Stimulated activated CD4-positive, alpha-beta T cell treated with anti-CD3 and anti-CD28 coated beads, Interleukin-12 subunit alpha, Interleukin-12 subunit beta, amount 100 ng/mL, for 24 hours (primary cell): ENCODE results near the gene FCER1G.

Source experiments
- DNase-seq, 2 experiments: peaks; one replicate each; pipeline ENCODE4 v3.0.0-alpha.2; 2020; ENCODE audit warnings: low read depth in 2 of 2

FCER1G gene

GRCh38 chr1:161215076-161215475, at the start of gene FCER1G:
TSS of gene FCER1G (plus strand) at chr1:161215295. CDS start at chr1:161215322, 27 bp downstream.
- no peak for DNase-seq

DNA sequence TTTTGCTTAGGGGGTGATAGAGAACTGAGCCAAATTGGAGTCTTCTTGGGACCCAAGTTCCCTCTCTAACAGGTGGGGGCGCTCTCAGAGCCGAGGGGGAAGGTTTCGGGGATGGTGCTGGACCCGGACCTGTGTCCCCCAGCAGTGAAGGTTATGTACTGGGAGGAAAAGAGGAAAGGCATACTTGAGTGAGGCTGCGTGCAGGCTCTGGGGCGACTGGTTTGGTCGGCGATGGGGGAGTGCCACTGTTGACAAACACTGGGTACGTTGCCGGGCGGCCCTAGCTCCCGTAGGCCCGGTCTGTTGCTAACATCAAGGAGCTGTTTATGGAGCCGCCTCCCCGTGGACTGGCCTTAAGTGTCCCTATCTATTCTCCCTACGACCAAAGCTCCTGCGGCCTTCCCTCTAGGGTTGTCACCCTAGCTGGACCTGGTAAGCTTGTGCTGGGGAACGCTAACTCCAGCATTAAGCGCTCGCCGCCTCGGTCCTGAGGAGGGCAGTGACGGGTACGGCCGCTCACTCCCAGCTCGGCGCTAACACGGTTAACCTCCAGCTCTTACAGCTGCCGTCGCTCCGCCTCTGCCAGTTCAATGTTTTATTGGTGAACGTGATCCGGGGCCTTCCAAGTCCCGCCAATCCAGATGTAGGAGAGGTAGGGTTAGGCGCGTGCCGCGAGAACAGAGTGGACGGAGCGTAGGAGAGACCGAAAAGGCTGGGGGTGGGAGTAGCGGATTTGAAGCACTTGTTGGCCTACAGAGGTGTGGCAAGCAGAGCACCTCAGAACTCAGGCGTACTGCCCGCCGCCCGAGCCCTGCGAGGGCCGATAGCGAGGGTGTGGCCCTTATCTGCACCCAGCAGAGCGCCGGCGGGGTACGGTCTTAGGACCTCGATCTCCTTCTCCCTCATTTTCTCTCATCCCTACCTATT, 49.1 kb upstream of the FCER1G start, which contains the start of gene PPOX:
PPOX (plus strand) TSS at position 685 of the 927 bp plus-strand sequence. CDS start 422 bp downstream, outside the sequence.
- peak; percentile 86 to 88 for DNase-seq

GRCh38 chr1:161166669-161167548, 48.2 kb upstream of the FCER1G start:
- DNase-seq = no peak

DNA sequence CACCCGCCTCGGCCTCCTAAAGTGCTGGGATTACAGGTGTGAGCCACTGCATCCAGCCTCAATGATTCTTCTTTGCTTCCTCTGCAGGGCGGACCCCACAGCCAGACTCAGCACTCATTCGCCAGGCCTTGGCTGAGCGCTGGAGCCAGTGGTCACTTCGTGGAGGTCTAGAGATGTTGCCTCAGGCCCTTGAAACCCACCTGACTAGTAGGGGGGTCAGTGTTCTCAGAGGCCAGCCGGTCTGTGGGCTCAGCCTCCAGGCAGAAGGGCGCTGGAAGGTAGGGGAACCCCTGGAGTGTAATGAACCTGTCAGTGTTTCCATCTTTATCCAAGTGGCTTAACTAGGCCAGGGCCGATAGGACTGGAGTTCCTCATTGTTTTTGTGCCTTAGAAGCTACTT, 46.2 kb upstream of the FCER1G start:
- no peak for DNase-seq

DNA sequence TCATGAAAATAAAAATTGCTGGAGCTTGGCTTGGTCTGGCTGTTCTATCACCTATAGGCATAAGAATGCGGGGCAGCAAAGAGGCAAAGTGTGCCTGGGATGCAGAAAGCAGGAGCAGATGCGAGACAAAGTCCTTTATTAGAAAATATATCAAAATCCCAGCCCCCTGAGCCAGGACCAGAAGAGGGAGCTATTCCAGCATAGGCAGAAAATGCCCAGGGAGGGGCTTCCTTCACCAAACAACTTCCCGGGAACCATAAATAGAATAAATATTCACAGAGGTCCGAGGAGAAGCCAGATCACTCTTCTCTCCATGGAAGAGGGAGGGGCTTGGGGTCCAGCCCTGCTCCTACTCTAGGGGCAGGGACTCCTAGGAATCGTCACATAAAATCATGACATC, 43.9 kb upstream of the FCER1G start:
- DNase-seq = no peak

DNA sequence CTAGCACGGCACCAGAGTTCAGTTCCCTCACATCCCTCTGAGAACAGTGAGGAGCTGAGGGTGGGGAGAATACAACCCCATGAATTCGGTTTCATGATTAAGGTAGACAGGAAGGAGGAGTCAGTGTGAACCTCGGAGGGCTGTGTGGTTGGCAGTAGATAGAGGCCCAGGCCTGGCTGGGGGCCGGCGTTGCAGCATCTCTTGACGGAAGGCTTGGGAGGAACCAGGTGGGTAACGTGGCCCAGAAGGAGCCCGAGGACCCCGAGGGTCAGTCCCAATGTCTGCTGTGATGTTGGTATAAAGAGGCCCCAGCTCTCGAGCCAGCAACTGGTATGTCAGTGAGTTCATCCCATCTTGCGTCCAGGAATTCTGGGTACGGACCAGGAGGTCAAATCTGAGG, 43.4 kb upstream of the FCER1G start:
- no peak for DNase-seq

GRCh38 chr1:161172349-161172748, 42.7 kb upstream of the FCER1G start:
- DNase-seq = no peak

- DNase-seq = no peak
Observed at GRCh38 chr1:161172776-161173376, 42.2 kb upstream of the FCER1G start.

GRCh38 chr1:161173711-161174110, 41.4 kb upstream of the FCER1G start:
- no peak for DNase-seq

GRCh38 chr1:161174911-161175310, 40.2 kb upstream of the FCER1G start:
- DNase-seq = no peak

DNA sequence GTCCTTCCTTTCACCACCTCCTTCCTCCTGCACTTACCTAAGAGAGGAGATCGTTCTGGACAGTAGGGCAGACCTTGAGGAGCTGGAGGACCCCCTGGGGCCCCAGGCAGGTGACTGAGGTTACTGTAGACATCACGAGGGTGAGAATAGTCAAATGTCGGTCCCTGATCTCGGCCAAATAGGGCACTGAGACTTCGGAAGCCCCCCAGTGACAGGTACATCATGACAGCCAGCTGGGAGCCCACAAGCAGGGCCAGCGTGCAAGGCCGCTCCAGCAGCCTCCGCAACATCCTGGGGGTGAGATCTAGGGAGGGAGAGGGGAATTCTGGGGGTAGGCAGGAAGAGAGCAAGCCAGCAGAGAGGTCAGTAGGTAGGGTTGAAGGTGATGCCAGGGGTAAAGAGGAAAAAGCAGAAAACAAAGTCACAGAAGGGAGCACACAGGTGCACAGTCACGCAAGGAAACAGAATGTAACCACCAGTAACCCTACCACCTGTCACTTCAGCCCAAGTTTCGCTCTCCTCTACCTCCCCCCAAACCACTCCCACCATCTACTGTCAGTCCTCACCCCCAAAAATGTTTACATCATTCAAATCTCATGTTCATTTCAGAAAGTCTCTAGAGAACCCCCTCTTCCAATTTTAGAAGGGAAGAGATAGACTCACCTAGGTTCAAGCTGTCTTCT, 39.2 kb upstream of the FCER1G start:
- DNase-seq = no peak

- DNase-seq = no peak
Observed at GRCh38 chr1:161176468-161177111, 38.5 kb upstream of the FCER1G start.

GRCh38 chr1:161177112-161177935, 37.8 kb upstream of the FCER1G start, which contains the start of gene B4GALT3:
TSS of gene B4GALT3 (minus strand) at chr1:161177507. CDS start at chr1:161176060, 1,447 bp downstream.
- DNase-seq = peak; percentile 93 to 98

GRCh38 chr1:161177936-161178244, 37.2 kb upstream of the FCER1G start:
- no peak for DNase-seq

- no peak for DNase-seq
Observed at GRCh38 chr1:161179698-161180097, 35.4 kb upstream of the FCER1G start.

DNA sequence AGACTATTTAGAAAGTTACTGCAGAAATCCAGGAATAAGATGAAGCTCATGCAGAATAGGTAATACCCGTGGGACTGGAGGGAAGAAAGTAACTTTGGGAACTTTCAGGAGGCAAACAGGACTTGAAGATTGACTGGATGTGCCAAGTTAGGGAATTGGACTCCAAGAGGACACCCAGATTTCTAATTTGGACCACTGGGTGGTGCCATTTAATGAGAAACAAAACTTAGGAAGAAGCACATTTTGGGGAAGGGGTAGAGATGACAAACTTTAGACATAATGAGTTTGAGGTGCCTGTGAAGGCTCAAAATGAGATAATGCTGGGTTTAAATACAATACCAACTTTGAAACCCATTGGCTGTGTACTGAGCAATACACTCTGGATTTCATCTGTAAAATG, 34.5 kb upstream of the FCER1G start:
- no peak for DNase-seq

DNA sequence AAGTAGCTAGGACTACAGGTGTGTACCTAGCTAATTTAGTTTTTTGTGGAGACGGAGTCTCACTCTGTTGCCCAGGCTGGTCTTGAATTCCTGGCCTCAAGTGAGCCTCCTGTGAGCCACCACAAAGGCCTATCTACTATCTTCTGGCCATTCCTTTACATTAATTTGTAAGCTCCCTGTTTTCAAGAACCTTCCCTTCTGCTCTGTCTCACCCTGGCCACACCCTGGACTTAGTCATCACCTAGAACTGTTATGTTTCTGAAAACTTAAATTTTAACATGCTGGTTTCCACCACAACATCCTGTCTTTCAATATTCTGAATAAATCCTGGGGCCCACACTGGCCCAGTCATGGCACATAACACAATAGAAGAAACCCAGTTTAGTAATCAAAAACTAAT, 32.9 kb upstream of the FCER1G start:
- DNase-seq = peak in 1 of 2 experiments; percentile 53

GRCh38 chr1:161185282-161185682, 29.8 kb upstream of the FCER1G start:
- peak in 1 of 2 experiments; percentile 41 for DNase-seq

DNA sequence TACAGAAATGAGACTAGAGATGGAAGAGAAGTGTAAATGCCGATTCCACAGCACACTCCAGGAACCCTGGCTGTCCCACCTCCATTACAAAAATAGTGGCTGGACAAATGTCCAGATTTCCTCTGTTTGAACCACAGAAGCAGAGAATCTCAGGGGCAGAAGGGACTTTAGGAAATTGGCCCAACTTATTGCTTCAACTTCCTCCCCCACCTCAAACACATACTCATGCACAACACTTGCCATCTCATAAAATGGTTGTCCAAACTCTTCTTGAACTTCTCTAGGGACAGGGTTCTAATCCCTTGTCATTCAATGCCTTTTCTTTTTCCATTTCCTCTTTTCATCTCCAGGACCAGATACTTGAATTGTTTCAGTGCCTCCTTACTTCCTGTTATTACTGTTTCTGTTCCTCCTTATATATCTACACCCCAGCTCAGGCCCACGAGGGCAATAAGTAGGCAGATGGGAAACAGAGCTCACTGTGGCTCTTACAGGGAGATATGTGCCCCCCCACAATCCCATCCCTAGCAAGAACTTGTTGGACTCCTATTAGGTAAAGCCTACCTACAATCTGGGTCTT, 29.3 kb upstream of the FCER1G start:
- DNase-seq = no peak

- DNase-seq = no peak
Observed at GRCh38 chr1:161187311-161187710, 27.8 kb upstream of the FCER1G start.
